D341Med (cell line): ENCODE measurements around the gene SMAD9.

ENCODE experiments used
- DNase-seq: peaks from one replicate; pipeline ENCODE4 v3.0.0; 2012; ENCODE audit warnings: low spot score

Gene SMAD9

DNA sequence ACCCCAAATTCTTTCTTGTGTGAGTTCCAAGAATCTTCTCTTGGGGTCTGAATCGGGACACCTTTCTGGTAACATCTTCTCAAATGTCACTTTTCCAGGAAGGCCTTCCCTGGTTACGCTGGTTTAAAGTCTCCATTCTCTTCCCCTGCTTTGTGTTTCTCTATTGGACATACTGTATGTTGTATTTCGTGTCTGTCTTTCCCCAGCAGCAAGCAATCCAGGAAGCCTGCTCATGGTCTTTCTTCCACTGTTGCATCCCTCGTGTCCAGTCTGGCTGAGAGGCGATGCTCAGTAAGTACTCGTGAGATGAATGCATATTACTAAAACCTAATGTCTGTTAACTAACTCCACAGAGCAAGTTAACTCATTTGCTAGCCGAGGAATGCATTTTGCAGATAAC is 57.3 kb downstream of the SMAD9 start:
- no peak for DNase-seq

DNA sequence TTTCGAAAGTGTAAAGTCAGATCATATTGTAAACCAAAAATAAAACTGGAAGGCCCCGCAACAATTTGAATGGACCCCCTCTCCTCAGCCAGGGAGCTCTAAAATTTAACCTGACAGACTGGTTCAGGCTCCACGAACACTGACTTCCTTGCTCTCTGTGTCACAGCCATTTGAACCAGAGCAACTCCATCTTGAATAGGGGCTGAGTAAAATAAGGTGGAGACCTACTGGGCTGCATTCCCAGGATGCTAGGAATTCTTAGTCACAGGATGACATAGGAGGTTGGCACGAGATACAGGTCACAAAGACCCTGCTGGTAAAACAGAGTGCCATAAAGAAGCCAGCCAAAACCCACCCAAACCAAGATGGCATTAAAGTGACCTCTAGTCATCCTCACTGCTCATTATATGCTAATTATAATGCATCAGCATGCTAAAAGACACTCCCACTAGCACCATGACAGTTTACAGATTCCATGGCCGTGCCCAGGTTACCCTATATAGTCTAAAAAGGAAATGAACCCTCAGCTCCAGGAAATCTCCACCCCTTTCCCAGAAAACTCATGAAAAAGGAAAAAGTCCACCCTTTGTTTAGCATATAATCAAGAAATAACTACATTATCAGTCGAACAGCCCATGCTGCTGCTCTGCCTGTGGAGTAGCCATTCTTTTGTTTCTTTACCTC is 57.9 kb downstream of the SMAD9 start:
- no peak for DNase-seq

DNA sequence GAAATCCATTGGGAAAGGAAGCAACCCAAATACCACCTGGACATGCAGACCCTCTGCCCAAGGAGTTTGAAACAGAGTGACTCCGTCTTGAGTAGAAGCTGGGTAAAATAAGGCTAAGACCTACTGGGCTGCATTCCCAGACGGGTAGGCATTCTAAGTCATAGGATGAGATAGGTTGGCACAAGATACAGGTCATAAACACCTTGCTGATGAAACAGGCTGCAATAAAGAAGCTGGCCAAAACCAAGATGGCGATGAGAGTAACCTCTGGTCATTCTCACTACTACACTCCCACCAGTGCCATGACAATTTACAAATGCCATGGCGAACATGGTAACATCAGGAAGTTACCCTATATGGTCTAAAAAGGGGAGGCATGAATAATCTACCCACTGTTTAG is 60.8 kb downstream of the SMAD9 start:
- no peak for DNase-seq

DNA sequence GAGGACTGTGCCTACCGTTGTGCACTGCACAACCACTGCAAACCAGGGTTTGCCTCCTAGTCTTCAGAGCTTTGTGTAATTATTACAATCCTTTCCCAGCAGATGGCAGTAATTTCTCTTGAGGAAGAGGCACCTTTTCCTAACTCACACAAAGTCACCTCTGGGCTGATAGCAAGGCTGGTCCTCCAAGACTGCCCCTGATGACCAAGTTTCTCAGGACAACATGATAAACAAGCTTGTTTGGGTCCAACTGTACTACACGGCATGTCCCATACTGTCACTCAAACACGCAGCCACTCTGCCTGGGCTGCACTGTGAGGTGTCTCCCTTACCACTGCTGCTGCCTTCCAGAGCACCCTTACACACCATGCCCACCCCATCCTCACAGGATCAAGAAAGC is 61.7 kb downstream of the SMAD9 start:
- DNase-seq, result peak; percentile 64

DNA sequence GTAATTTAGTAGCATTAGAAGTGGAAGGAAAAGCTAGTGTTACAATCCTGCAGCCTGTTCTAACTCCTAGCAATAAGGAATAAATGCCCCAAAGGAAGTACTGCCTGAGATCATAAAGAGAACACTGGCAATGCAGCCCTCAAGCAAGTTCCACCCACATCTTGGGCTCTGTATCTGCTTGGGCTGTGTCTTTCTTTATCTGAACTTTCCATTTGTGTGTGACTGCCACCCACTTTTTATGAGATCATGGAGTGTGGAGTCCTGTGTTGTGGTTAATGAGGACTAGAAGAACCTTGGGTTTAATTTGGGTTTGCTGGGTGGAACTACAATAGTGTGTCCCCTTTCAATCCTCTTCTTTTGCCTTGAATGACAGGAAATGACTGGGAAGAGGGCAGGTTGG is 62.8 kb downstream of the SMAD9 start:
- no peak for DNase-seq

DNA sequence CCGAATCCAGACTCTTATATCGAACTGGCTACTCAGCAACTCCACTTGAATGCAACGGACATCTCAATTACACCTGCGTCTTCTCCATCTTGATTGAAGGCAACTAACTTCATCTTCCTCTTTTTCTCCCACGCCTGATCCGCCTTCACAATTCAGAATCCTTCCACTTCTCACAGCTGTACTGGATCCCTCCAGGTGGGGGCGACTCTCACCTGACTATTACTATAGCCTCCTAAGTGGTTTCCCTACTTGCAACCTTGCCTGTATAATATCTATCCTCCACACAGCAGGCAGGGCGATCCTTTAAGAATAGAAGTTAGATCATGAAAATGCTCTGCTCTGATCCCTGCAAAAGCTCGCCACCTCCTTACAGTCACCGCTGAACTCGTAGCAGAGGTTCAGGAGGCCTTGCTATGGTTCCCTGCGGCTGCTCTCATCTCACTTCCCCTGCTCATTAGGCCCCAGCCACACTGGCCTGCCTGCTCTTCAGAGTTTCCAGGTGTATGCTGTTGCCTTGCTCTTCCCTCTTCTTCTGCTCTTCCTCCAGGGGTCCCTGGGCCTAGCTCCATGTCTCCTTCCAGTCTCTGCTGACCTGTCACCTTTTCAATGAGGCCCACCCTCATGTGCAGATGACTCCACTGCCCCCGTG is 69.1 kb downstream of the SMAD9 start:
- peak; percentile 50 for DNase-seq

DNA sequence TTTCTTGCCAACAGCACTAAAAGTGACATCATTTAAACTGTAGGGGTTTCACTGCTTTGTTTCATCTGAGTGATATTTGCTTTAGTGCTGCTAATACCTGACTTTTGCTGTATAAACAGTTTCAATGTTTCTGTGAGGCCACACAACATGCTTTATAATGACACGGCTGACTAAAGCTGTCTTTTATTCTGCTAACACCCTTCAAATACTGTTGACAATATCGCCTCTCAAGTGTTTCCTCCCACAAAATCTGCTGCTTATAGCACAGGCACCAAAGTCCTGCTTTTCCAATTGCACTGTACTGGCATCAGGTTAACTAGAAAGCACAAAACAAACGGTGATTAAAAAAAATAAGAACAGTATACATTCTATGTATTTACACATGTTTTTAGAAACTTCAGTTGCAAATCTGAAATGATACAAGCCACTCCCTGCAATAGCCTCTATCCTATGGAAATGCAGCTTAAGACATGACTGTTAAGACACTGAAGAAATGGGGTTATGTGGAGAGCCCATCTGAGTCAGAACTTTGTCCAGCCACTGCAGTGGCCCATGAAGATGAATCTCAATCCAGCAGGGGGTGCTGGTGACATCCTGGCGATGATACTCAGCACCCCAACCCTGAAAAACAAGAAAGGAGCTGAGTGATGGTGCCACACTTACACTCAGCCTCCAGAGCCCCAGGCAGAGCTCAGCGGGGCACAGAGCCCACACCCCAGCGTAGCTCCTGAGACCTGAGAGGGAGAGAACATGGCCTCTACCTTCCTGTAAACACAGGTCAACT is 71.6 kb downstream of the SMAD9 start:
- peak; percentile 51 for DNase-seq

DNA sequence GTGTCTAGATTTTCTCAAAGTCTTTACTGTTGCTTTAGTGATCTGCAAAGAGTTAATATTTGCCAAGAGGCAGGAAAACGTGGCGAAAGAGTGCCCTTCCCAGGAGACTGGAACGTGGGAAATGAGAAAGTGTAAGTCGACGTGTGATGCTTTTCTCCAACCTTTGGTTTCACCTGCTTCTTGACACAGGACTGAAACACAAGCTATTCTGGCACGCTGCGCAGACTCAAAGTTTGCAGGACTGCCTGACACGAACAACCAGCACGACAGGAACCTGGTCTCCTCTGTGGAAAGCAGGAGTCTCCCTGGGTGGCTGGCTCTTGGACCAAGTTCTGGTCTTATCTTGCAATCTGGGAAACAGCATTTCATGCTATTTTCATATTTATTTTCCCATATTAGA is 72.4 kb downstream of the SMAD9 start:
- no peak for DNase-seq

DNA sequence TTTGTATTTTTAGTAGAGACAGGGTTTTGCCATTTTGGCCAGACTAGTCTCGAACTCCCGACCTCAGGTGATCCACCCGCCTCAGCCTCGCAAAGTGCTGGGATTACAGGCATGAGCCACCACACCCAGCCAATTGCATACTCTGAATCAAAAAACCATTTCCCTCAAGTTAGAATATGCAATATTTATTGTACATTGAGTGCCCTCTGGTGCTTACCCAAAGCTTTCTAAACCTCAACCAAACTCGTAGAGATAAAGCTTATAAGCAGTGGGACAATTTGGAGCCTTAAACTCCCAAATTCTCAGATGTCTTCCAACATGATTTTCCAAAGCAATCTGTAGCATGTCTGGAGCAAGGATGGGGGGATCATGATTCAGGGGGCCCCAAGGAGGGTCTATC is 78.6 kb downstream of the SMAD9 start:
- no peak for DNase-seq

DNA sequence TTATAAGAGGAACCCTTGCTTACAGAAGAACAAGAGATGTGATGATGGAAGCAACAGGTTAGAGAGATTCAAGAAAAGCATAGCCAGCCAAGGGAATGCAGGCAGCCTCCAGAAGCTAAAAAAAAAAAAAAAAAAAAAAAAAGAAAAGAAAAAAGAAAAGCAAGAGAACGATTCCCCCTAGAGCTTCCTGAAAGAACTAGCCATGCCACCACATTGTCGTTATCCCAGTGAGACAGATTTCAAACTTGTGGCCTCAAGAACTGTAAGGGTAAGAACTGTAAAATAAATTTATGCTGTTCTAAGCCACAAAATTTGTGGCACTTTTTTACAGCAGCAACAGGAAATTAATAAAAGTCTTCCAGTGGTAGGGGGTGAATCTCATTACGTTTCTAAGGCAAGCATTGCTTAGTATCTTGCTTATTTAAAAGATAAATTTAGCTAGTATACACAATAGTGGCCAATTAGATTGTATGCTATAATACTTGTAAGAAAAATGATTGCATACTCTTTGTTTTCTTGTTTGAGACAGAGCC is 79.3 kb downstream of the SMAD9 start:
- no peak for DNase-seq

DNA sequence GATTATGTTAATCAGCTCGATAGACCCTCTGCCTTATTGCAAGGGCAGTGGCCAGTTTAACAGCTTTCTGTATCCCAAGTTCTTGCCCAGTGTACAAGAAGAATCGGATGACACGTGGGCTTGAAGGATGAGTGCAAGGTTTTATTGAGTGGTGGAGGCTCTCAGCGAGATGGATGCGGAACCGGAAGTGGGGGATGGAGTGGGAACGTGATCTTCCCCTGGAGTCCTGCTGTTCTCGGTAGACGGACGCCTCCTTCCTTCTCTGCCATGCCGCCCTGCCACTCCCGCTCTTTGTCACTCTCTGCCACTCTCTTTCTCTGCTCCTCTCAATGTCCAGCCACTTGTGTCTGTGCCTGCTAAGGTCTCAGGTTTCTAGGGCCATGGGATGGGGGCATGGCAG is 80.1 kb downstream of the SMAD9 start:
- peak; percentile 66 for DNase-seq

DNA sequence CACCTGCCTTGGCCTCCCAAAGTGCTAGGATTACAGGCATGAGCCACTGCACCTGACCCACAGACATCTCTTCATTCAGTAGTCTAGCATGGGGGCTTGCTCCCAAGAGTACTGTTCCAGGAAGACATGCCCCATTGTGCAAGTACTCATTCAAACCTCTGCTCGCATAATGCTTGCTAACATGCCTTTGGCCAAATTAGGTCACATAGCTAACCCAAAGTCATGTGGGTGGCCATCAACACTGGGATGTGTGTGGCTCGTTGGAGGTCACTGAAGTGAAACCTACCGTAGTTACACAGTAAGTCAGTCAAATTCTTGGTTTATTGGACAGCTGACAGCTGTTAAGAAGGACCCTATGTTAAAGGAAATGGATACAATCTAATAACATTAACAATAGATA is 80.8 kb downstream of the SMAD9 start:
- DNase-seq, result no peak

DNA sequence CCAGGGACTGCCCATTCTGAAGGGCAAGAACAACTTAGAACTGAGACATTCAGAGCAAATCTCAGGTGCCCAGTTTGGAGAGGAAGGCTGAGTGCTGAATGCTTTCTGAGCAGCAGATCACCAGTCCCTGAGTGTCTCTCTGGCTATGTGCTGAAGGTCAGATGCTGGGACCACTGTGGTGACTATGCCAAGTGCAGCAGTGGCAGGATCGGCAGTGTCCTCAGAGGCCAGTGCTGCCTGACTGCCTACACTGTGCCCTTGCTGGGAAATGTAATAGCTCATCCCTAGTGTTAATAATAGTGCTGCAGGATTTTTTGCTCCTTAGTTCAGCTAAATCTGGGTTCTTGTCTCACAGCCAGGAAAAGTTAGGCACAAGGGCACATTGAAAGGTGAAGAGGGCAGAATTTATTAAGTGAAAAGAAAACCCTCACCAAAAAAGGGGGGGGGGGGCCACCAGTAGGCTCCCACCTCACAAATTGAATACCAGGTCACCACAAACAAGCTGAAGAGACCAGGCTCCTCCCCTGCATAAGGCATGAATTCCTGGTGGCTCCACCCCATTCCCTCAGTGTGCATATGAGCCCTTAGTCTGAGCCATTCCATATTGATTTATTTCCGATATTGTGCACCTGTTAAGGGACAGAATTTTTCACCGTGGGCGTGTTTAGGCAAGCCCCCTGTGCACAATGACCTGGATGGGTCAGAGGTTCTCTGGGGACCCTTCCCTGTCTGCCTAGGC is 82.5 kb downstream of the SMAD9 start:
- no peak for DNase-seq

DNA sequence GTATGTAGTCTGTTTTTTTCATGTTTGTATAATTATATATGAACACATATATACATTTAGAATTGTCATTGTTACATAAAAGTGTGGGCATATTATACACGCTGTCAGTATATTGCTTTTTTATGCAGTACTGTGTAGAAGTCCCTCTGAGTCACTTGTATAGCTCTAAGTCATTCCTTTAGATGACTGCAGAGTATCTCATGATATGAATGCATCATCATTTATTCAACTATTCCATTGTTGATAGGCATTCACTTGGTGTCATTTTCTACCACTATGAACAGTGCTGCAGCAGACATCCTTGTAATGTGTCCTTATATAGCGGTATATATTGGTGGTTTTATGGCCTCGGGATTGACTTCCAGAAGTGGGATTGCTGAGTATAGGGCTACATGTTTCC is 85.7 kb downstream of the SMAD9 start:
- DNase-seq, result no peak

DNA sequence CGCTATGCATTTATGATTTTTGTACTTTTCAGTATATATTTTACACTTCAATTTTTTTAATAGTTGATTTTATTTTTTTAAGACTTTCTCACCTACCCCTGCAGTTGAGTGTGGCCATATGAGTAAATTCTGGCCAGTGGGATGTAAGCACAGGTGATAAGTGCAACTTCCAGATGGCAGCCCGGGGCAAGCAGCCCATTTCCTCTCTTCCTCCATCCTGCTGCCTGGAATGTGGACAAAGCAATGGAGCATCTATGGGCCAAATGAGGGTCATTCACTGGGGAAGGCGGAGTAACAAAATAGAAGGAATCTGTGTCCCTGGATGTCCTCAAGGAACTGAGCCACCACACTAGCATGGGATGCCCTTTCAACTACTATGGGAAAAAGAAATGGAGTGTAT is 88.7 kb downstream of the SMAD9 start:
- DNase-seq, result no peak

DNA sequence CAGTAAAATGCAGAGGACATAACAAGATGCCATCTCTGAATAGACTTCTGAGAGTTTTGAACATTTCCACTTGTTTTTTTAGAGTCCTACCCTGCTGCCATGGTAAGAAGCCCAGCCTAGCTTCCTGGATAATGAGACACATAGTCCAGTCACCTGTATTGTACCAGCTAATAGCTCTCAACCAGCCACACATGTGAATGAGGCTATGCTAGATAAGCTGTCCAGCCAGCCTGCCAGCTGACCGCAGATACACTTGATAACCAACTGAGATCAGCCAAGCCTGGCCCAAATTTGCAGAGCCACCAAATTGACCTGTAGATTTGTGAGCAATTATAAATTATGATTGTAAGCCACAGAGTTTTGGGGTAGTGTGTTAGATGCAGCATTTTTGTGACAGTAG is 90.3 kb downstream of the SMAD9 start:
- DNase-seq, result no peak

DNA sequence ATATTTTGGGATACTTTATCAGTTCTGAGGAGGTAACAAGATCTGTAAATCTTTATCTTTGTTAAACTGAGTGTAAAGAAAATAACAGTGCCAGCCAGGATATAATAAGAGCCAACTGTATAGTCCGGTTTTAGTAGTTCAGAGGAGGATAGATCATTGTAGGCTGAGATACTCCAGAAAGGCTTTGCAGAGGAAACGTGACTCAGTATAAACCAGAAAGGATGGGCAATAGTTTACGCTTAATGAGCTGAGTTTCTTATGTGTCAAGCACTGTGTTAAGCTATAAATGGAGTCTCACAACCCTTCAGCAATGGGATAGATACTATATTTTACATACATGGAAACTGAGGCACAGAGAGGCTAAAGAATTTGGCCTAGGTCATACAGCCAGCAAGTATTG is 97.3 kb downstream of the SMAD9 start:
- DNase-seq, result no peak

DNA sequence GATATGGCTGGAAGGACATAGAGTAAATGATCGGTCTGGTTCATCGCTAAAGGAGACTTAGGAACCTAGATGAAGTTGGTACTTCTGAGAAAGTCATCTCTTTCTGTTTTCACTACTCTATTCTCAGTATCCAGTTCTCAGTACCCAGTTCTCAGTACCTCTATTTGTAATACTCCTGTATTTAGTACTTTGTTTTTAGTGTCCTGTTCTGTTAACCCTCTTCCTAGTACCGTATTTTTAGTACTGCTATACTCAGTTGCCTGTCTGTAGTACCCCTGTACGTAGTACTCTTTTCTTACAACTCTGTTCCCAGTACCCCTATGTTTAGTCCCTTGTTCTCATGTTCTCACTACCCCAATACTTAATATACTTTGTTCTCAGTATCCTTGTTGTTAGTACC is 99.8 kb downstream of the SMAD9 start:
- DNase-seq, result no peak

DNA sequence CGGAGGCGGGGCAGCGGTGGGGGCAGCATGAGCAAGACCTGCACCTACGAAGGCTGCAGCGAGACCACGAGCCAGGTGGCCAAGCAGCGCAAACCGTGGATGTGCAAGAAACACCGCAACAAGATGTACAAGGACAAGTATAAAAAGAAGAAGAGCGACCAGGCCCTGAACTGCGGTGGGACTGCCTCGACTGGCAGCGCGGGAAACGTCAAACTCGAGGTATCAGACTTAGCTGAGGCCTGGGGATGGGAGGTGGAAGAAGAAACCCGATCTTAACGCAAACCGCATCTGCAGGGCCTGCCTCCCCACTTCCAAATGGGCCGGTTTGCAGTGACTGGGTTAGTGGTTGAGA is 100.3 kb downstream of the SMAD9 start:
- DNase-seq, result peak; percentile 38

DNA sequence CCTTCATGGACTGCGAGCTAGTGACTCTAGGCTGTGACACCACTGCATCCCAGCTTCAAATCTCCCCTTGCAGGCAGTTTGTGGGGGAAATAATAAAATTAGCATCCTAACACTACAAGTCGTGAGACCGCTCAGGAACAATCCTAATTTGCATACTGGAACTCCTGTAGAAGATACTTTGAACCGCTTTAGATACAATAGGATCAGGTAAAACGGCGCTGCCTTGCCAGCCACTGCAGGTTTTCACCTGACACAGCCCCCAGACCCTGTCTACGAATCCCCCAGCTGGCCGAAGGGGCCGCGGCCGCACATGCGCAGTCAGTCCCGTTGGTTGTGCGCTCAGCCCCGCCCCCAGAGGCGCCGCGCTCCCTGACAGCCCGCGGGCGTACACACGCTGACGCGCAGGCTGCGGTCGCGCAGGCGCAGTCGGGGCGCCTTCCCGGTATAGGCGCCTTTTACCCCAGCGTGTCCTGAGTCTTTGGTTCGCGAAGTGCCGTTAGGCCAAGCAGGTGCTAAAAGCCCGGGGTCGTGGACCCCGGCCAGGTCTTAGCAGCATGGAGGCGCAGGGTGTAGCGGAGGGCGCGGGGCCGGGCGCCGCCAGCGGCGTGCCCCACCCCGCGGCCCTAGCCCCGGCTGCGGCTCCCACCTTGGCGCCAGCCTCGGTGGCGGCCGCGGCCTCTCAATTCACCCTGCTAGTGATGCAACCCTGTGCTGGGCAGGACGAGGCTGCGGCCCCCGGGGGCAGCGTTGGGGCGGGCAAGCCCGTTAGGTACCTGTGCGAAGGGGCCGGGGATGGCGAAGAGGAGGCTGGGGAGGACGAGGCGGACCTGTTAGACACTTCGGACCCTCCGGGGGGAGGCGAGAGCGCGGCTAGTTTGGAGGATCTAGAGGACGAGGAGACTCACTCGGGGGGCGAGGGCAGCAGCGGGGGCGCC is 101.0 kb downstream of the SMAD9 start, which contains the start of gene RFXAP:
Gene RFXAP, plus strand, starts transcription at position 419 of the 935 bp plus-strand sequence. Its CDS starts 136 bp downstream, at position 555.
- DNase-seq, result peak; percentile 99
